ENCODE measurements around the gene DNAH10.

Gene DNAH10

DNA sequence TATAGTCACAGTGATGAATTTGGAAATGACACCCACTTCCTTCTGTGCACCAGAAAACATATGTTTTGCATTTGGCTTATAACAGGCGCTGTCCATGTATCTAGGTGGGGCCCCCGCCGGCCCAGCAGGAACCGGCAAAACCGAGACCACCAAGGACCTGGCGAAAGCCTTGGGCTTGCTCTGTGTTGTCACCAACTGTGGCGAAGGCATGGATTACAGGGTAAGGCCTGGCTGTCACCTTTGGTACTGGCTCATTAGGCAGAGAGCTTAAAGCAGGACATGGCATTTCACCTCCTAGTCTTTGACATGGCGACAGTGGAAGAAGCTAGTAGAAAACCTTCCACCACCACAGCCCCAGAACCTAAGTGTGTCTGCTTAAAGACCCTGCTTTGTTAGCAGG is 85.8 kb downstream of the DNAH10 start:
- DNase-seq: no peak

DNA sequence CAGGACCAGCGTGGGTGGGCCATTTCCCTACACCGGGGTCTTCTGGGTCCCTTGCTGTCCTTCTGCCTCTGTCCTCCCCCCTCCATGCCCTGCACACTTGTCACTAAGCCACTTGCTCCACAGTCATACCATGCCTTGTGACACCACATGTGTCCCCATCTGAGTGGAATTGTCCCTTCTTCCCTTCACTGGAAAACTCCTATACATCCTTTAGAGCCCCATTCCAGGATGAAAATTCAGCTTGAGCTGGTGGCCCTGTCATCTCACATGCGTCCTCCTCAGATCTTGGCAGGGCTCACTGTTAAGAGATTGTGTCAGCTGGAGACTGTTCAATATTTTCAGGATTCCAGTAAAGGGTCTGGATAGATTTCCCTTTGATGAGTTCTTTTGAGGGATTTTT is 87.4 kb downstream of the DNAH10 start:
- no peak for DNase-seq

DNA sequence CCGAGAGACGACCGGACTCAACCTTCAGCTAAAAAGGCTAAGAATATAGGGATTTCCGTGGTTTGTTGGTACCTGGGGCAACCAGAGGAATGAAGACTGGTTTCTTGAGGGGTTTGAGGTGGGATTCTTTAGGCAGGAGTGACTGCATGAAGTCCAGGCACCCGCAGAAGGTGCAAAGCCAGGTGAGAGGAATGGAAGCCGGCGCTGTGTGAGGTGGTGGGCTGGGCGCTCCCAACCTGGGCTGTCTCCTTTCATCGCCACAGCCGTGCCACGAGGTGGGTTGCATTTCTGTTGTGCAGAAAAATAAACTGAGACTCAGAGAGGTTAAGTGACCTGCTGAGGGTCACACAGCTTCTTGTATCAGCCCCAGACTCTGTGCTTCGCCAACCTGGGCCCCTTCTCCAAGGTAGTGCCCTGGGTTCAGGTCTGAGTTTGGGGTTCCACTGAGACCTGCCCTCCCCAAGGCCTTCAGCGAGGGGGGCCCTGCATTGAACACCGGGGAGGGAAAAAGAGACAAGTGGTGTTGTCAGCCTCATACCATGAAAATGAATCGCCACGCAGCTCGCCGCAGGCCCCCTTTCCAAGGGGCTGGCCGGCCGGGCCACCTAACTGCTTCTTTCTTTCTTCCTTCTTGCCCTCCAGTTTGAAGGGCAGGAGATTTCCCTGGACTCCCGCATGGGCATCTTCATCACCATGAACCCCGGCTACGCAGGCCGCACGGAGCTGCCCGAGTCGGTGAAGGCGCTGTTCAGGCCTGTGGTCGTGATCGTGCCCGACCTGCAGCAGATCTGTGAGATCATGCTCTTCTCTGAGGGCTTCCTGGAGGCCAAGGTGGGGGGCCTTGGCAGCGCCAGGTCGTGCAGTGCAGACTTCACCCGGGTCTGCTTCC is 88.4 kb downstream of the DNAH10 start:
- no peak for DNase-seq

DNA sequence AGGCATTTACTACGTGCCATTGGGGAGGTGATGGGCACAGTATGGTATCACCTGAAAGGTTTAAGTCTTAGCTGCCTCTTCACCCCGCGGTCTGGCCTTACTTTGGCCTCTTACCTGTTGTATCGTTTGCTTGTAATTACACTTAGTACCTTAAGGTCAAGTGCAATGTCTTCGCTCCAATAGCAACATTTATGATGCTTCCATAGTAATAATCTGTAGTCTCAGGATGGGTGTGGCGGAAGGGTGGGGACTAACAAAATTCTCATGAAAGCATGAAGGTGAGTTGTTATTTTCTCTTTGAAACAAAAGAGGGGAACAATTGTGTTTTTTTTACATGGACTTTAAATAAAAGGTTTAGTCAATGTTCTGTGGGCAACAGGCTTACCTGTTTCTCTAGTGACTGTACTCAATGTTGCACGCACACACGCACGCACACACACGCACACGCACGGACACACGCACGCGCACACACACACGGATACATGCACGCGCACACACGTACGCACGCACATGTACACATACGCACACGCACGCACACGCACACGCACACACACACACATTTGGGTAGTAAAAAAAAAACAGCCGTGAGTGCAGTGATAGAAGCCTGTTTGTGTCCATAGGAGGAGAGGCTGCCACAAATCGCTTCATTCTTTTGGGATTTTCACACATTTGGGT is 91.4 kb downstream of the DNAH10 start:
- DNase-seq: no peak

DNA sequence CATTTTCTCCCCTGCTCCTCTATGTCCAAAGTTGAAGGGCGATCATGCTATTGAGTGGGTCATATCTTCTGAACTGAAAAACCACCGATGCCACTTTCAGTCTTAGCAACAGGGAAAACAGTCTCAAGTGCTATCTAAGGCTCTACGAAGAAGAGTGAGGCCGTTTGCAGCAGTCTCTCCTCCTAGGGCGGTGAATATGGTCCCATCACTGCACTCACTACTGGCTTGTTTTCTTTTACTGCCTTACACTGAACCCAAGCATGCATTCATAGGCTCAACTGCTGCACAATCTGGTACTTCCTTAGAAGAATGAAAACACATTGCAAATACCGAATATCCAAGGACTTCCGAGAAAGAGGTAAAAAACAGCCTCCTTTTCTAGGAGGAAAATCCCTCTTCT is 92.1 kb downstream of the DNAH10 start:
- no peak for DNase-seq

DNA sequence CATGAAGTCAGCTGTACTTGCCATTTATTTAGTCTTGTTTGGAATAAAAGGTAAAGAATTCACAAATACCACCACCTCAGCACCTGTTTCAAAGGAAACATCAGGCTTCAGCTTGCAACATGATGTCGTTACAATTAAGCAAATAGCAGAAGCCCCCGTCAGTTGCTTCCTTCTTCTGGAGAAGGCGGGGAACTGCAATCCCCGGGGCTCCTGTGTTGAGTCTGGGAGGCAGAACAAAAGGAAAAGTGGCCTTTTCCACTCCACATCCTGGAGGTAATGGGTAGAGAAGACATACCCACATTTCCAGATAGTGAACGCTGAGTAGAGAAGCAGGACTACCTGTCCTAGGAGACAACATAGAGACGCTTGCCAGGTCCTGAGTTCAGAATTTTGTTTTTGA is 92.8 kb downstream of the DNAH10 start:
- no peak for DNase-seq

DNA sequence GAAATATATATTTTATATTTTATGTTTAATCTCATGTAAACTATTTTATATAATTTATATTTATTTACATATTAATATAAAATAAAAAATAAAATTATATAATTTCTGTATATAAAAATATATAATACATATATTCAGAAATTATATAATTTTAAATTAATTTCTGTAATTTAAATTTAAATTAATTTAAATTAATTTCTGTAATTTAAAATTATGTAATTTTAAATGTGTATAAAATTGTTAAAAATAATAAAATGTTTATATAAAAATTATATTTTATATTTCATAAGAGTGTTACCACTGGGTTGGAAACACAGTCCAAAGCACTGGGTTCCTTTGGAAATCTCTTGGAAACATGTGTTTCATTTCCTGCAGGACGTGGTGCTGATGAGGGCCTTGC is 94.6 kb downstream of the DNAH10 start:
- DNase-seq: no peak

DNA sequence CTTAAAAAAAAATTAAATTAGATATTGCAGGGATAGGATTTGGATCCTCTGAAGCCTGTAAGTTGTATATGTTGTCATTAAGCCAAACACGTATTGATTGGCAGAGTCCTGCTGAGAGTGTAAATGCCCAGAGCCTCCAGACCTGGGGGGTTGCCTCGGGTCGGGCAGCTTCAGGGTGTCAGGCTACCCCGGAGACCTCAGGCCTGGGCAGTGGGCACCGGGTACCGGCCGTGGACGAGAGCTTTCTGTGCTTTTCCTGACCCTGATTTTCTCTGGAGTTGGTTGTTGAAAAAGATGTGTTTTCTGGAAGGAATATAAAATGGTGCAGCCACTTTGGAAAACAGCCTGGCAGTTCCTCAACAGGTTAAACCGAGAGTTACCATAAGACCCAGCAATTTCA is 96.1 kb downstream of the DNAH10 start:
- no peak for DNase-seq

DNA sequence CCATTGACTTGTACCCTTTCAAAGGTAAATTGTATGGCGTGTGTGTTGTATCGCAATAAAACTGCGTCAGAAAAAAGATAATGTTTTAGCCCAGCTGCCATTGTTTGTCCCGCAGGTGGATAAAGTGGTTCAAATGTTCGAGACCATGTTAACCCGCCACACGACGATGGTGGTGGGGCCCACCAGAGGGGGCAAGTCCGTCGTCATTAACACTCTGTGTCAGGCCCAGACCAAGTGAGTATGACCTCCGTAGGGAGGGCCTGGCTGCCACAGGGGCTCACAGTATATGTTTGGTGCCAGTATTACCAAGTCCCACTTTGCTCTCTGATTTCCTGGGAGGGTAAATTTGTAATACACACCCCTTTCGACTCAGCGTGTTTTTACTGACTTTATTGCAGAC is 96.9 kb downstream of the DNAH10 start:
- no peak for DNase-seq

DNA sequence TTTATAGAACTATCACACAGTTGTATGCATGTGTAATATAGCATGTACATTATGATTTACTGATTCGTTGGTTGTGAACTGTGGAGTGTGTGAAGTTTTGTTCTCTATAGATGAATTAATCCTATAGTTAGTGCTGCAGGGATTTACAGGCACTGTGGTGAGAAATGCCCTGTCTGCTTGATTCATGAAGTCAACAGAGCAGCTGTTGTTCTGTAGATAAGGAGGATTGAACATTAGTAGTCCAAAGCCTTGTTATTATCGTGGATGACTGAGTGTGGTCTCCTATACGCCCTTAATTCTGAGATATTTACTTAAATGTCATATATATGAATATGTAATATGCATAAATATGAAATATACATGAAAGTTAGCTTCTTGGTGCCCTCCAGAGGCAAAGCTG is 98.3 kb downstream of the DNAH10 start:
- no peak for DNase-seq

DNA sequence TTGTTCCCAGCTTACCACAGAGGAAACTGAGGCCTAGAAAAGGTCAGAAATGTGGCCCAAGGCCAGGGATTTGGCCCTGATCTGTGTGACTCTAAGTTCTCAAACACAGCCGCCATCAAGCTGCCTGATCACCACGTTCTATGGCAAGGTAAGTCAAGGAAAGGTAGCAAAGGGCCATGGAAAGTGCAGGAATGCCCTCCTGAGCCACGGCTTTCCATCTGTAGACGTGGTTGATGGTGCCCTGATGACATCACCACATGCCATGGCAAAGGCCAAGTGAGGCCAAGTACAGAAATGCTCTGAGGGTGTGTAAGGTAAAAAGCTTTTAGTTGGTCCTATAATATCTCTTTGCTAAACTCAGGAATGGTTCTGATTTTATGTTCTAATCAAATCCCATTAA is 99.3 kb downstream of the DNAH10 start:
- no peak for DNase-seq

DNA sequence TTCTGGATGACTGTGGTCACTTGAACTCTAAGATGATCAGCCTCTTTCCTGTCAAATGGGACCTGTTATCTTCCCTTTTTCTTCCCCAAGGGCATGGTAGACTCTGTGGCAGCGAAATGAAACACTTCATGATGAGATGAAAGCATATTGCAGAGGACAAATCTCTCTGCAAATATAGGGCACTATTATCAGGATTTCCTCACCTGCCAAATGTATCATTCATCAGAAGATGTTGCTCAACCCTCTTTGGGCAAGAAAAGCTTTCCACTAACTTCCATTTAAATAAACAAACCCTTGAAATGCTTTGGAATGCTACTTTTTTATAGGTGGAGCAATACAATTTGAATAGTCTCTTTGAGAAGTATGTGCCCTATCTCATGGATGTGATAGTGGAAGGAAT is 105.0 kb downstream of the DNAH10 start:
- DNase-seq: no peak

DNA sequence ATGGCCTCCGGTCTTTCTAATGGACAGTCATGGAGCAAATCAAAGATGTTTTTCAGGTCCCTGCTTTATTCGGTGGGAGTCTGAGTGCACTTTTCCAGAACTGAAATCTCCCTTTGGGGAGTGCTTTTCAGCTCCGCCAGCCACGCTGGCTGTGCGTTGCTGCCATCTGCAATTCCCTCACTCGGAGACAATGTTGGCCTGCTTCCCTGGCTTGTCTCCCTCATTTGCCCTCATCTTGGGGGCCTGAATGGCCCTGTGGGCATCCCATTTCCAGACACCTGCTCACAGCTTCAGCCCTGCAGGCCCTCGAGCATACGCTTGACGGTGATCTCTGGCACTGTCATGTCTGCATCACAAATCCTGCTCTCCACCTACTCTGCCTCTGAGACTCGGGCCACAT is 106.7 kb downstream of the DNAH10 start:
- DNase-seq: no peak

DNA sequence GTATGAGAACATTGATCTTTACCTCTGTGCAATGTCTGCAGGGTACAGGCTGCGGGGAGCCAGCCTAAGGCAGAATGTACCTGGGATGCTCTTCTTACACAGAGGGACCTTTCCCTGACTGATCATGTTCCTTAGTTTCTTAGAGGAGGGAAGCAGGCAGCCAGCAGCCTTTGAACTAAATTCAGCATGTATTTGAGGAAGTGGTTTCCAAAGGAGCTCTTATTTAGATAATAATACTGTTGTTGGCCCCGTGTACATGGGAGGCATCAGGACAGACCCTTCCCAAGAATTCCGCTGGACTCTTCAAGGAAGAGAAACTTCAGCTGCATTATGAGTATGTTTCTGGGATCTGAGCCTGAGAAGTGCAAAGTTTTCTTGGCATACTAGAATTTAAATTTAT is 111.7 kb downstream of the DNAH10 start:
- DNase-seq: no peak

DNA sequence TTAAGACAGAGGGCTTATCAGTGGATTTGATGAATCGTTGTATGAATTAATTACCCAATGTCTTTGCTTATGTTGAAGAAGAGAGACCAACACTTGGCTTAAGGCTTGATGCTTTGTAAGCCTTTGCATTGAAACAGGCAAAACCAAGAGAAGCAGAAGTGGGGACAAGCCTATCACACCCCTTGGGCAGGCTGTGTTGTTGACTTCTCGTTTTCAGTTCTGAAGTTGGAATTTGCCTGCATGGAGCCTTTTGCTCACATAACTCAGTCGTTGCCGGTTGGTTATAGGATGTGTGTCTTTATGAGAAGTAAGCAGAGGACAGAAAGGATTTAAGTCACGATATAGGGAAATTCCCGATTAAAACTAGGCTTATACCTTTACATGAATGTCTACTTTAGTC is 115.9 kb downstream of the DNAH10 start:
- DNase-seq: no peak

DNA sequence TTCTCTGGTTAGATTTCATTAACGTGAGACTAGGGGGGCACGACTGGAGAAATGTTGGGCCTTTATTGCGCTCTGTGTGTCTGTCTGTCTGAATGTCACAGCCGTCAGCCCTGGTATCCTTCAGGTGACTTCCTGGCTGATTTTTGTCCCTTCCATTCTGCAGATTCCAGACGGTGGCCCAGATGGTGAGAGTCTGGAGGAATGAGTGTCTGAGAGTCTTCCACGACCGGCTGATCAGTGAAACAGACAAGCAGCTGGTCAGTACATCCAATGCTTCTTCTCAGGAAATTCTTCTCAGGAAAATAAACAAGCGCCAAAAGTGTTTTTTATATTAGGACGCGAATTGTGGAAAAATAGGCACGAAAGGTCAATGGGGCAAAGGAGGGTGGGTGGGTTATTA is 117.0 kb downstream of the DNAH10 start:
- no peak for DNase-seq

DNA sequence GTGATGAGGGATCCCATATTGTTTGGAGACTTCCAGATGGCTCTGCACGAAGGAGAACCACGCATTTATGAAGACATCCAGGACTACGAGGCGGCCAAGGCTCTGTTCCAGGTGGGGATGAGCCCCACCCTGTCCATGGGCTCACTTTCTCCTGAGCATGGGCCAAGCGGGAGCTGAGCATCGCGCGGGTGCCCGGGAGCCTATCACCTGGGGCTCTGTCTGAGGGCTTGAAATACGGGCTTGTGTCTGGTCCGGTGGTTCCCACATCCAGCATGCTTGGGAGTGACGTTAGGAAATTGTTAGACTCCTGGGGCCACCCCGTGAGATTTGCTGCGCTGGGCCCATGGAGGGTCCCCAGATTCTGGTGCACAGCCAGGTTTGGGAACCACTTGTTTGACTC is 117.6 kb downstream of the DNAH10 start:
- no peak for DNase-seq

DNA sequence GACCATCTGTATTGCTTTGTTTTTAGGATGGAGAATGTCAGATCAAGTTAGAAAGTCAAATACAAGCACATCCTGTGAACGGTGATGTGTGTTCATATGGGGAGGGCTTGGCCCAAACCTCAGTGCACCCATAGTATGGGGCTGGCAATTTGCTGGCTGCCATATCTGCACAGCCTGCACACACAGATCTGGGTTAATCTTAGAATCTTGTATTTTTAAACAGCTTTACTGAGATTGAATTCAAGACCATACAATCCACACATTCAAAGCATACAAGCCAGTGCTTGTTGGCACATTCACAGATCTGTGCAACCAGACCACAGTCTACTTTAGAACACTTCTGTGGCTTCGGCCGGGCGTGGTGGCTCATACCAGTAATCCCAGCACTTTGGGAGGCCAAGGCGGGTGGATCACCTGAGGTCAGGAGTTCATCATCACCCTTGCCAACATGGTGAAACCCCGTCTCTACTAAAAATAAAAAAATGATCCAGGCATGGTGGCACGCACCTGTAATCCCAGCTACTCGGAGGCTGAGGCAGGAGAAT is 120.1 kb downstream of the DNAH10 start:
- no peak for DNase-seq

DNA sequence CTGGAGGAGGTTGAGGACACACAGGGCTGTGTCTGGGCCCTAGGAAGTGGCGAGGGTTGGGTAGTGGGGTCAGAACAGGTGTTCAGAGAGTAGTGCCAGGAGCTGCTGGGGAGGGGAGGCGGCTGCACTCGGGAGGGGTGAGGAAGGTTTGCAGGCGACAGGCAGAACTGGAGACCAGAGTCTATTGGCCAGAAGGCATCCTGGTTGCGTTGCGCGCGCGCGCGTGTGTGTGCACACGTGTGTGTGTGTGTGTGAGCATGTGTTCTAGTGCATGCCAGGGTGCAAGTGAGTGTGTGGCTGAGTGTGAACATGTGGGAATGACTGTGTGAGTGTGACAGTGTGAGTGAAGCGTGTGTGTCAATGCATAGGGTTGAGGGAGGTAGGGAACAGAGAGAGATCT is 124.2 kb downstream of the DNAH10 start:
- DNase-seq: no peak

DNA sequence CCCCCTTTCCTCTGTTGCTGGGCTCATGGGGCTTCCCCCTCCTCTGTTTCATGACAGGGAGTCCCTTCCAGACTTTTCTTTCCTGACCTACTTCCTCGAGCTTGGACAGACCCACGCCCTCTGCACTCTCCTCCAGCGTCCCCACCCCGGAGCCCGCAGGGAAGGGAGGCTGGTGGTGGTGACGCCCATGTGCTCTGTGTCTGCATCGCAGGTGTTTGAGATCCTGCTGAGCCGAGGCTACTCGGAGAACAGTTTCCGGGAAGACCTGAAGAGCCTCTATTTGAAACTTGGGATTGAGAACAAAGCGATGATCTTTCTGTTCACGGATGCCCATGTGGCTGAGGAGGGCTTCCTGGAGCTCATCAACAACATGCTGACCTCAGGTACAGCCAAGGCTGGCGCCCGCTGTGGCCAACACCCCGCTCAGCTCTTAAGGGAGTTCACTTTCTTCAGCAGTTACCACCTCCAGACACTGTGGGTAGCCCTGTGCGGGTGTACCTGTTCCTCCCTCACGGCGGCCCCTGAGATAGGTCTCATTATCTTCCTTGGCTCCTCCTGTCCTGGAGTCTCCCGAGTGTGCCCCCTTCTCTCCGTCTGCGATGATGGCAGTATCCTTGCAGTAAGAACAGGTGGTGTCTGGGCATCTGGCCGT is 125.0 kb downstream of the DNAH10 start:
- no peak for DNase-seq

DNA sequence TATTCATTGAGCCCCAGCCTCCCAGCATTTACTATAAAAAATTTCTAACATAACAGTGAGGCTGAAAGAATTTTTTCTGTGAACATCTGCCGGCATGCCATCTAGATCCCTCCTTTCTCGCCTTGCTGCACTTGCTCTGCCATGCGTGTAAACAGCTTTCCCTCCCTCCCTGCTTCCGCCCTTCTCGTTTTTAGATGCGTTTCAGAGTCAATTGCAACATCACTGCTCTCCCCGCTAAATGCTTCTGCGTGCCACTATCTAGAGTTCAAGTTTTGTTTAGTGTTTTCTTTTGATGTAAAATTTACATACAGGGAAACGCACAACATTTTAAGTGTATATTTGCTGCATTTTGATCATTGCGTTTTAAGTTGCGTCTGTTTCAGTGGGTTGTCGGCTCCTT is 126.9 kb downstream of the DNAH10 start:
- DNase-seq: no peak

DNA sequence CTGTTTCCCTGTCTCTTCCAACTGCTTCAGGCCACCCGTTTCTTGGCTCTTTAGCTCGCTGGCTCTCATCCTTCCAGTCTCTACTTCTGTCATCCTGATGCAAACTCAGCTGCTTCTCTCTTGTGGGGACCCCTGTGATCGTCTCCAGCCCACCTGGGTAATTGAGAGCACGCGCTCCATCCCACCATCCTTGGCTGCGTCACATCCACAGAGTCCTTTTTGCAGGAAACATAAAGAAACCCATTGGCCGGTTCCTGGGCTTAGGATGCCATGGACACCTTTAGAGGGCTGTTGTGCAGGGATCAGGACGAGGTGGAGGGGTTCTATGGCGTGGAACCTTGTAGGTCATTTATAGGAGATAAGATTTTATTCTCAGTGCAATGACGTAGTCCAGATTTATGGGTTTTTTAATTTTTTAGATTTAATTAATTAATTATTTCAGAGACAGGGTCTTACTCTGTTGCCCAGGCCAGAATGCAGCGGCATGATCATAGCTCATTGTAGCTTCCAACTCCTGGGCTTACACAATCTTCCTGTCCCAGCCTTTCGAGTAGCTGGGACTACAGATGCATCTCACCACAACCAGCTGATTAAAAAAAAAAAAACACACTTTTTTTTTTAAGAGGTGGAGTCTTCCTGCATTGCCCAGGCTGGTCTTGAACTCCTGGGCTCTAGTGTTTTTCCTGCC is 127.9 kb downstream of the DNAH10 start:
- DNase-seq: no peak

DNA sequence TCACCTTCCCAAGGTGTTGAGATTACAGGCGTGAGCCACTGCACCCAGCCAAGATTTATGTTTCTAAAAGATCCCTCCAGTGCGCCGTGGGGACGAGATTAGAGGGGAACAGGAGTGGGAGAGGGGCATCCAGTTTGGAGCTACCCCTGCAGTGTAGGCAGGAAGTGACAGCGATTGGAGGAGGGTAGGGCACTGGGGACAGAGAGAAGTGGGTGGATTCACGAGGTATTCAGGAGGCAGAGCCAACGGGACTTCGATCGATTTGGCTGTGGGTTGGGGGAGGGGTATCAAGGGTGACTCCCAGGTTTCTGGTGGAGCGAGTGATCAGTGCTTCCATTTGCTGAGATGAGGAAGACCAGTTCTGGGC is 128.4 kb downstream of the DNAH10 start:
- no peak for DNase-seq
